SK-N-SH treated with all-trans-retinoic acid at 6 μM for 48 hours (cell line): ENCODE measurements around the gene CRAT.

Source experiments
- ARNTL ChIP-seq: fragments of 450-650 bp; formaldehyde crosslinking; IDR thresholded peaks from 2 replicates; pipeline ENCODE4 v1.5.0; 2020; ENCODE audit warnings: low read depth, mild to moderate bottlenecking, moderate library complexity, borderline replicate concordance
- CSDC2 ChIP-seq: fragments of 250-450 bp; sonication (Bioruptor Pico); IDR thresholded peaks from 2 replicates; pipeline ENCODE4 v1.5.0; 2020; ENCODE audit warnings: mild to moderate bottlenecking, moderate library complexity
- ISL1 ChIP-seq: fragments of 250-450 bp; sonication (Bioruptor Pico); IDR thresholded peaks from 2 replicates; pipeline ENCODE4 v2.1.2; 2022; ENCODE audit warnings: mild to moderate bottlenecking, moderate library complexity
- PATZ1 ChIP-seq: fragments of 250-450 bp; sonication (Bioruptor Pico); IDR thresholded peaks from 2 replicates; pipeline ENCODE4 v1.8.0; 2020; ENCODE audit warnings: mild to moderate bottlenecking, moderate library complexity, borderline replicate concordance
- POU6F1 ChIP-seq: fragments of 250-450 bp; sonication (Bioruptor Pico); IDR thresholded peaks from 2 replicates; pipeline ENCODE4 v1.8.0; 2021; ENCODE audit warnings: low read depth, mild to moderate bottlenecking, moderate library complexity, borderline replicate concordance
- PPARA ChIP-seq: fragments of 250-450 bp; sonication (Bioruptor Pico); IDR thresholded peaks from 2 replicates; pipeline ENCODE4 v1.5.0; 2020; ENCODE audit warnings: mild to moderate bottlenecking, borderline replicate concordance
- RARB ChIP-seq: fragments of 250-450 bp; sonication (Bioruptor Pico); IDR thresholded peaks from 2 replicates; pipeline ENCODE4 v1.8.0; 2021; ENCODE audit warnings: mild to moderate bottlenecking, moderate library complexity
- TOX ChIP-seq: fragments of 250-450 bp; sonication (Bioruptor Pico); IDR thresholded peaks from 2 replicates; pipeline ENCODE4 v1.8.0; 2021; ENCODE audit warnings: mild to moderate bottlenecking, moderate library complexity, borderline replicate concordance
- ZC3H10 ChIP-seq: fragments of 250-450 bp; sonication (Bioruptor Pico); IDR thresholded peaks from 2 replicates; pipeline ENCODE4 v1.5.1; 2021; ENCODE audit warnings: mild to moderate bottlenecking, moderate library complexity
- ZFP3 ChIP-seq: fragments of 250-450 bp; sonication (Bioruptor Pico); IDR thresholded peaks from 2 replicates; pipeline ENCODE4 v1.5.0; 2020; ENCODE audit warnings: mild to moderate bottlenecking, moderate library complexity
- ZFP30 ChIP-seq: fragments of 450-650 bp; formaldehyde crosslinking; IDR thresholded peaks from 2 replicates; pipeline ENCODE4 v1.5.0; 2022; ENCODE audit warnings: mild to moderate bottlenecking, moderate library complexity
- ZNF70 ChIP-seq: fragments of 450-650 bp; formaldehyde crosslinking; IDR thresholded peaks from 2 replicates; pipeline ENCODE4 v1.5.0; 2020; ENCODE audit warnings: mild to moderate bottlenecking, moderate library complexity
- TF ChIP-seq, protein P1 (sequence below): fragments of 250-450 bp; sonication (Bioruptor Pico); IDR thresholded peaks from 2 replicates; pipeline ENCODE4 v1.5.1; 2021; ENCODE audit warnings: mild to moderate bottlenecking, moderate library complexity

DNA sequence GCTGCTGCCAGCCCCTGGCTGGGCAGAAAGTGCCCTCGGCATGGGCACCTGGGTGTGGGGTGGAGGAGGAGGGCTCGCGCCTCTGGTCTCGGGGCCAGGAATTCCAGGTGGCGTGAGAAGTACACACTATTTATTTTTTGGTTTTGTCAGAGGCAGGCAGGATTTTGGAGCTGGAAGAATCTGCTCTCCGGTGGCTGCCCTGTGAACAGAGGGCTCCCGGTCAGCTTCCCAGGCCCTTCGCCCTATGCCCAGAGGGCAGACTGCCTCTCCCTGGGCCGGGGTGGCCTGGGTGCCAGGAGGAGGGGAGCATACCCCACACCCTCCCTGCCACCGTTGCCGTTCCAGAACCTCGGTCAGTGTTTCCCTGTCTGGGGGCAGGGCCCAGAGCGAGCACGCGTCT, 21.3 kb downstream of the CRAT start:
- TF ChIP-seq ARNTL (CRISPR knock-in tag) (no peak), PATZ1 (CRISPR knock-in tag) (no peak), ISL1 (CRISPR knock-in tag) (no peak), RARB (no peak), PPARA (CRISPR knock-in tag) (no peak), ZFP30 (CRISPR knock-in tag) (no peak), TOX (CRISPR knock-in tag) (no peak), ZNF70 (CRISPR knock-in tag) (no peak), ZC3H10 (CRISPR knock-in tag) (no peak), POU6F1 (no peak), CSDC2 (CRISPR knock-in tag) (no peak), ZFP3 (CRISPR knock-in tag) (no peak)
- TF ChIP-seq, protein P1, sequence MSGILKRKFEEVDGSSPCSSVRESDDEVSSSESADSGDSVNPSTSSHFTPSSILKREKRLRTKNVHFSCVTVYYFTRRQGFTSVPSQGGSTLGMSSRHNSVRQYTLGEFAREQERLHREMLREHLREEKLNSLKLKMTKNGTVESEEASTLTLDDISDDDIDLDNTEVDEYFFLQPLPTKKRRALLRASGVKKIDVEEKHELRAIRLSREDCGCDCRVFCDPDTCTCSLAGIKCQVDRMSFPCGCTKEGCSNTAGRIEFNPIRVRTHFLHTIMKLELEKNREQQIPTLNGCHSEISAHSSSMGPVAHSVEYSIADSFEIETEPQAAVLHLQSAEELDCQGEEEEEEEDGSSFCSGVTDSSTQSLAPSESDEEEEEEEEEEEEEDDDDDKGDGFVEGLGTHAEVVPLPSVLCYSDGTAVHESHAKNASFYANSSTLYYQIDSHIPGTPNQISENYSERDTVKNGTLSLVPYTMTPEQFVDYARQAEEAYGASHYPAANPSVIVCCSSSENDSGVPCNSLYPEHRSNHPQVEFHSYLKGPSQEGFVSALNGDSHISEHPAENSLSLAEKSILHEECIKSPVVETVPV (CRISPR knock-in tag), result no peak
